Breast epithelium (tissue), 4 donors: ENCODE results near the gene RBX1. TPM values are rescaled to one million over a fixed set of nuclear protein-coding genes. Genes with fewer than 3 reads are reported as not detected.

ENCODE experiments used
- DNase-seq, 2 donors: peaks; one replicate each; pipeline ENCODE4 v3.0.0-alpha.2; 2019; ENCODE audit warnings: low spot score in 2 of 2
- H3K27ac ChIP-seq, 2 donors: fragments of 200-600 bp; sonication (generic) in 1 of 2; one replicate each; pipeline ENCODE4 v1.5.1; 2016 to 2019; ENCODE audit warnings: mild to moderate bottlenecking in 1 of 2
- H3K27me3 ChIP-seq, 2 donors: fragments of 200-600 bp; sonication (generic) in 1 of 2; one replicate each; pipeline versions ENCODE4 v1.5.1 to v1.6.0; 2017 to 2019; ENCODE audit warnings: control low read depth in 1 of 2, mild to moderate bottlenecking in 1 of 2
- H3K36me3 ChIP-seq: fragments of 200-600 bp; one replicate; pipeline ENCODE4 v1.5.1; 2019
- H3K4me1 ChIP-seq, 2 donors: fragments of 200-600 bp; sonication (generic); one replicate each; pipeline ENCODE4 v1.5.1; 2016 to 2019; ENCODE audit warnings: control low read depth in 1 of 2
- H3K4me3 ChIP-seq, 3 donors: fragments of 200-600 bp; sonication (generic); 1 replicate in 2 of 3; 2 replicates in 1 of 3; pipeline ENCODE4 v1.5.1; 2016 to 2019; ENCODE audit warnings: mild to moderate bottlenecking in 3 of 3, moderate library complexity in 2 of 3
- H3K9me3 ChIP-seq, 2 donors: fragments of 200-600 bp; sonication (generic) in 1 of 2; one replicate each; pipeline ENCODE4 v1.5.1; 2016 to 2019; ENCODE audit warnings: control low read depth in 1 of 2
- POLR2A ChIP-seq: fragments of 450-650 bp; IDR thresholded peaks from one replicate; pipeline ENCODE4 v1.6.1; 2016; ENCODE audit warnings: antibody characterized with exemption, mild to moderate bottlenecking, moderate library complexity
- POLR2AphosphoS5 ChIP-seq, 3 donors: sonication (generic); formaldehyde crosslinking; IDR thresholded peaks; one replicate each; pipeline ENCODE4 v1.6.1; 2017; ENCODE audit warnings: antibody characterized with exemption in 3 of 3
- intact Hi-C: fragments of 100-400 bp; cut with DNase I; formaldehyde crosslinking; loops from one replicate; pipeline ENCODE4 v1.15.1; 2023; ENCODE audit warnings: low total_unique reads
- total RNA-seq, 3 donors: library from RNA; depleted of rRNA; stranded (reverse); fragments of >200 nt; gene quantifications; one replicate each; pipeline ENCODE4 v1.1.0, GENCODE V29; 2016
- TF ChIP-seq, protein P1 (sequence below), 3 donors: fragments of 450-650 bp; IDR thresholded peaks; one replicate each; pipeline ENCODE4 v1.5.1; 2016 to 2017; ENCODE audit warnings: antibody characterized with exemption in 3 of 3, mild to moderate bottlenecking in 3 of 3, moderate library complexity in 3 of 3

The RBX1 gene
- total RNA-seq, 3 donors from 2014 or later: 30.4 to 42.7 (median 39.3) TPM

DNA sequence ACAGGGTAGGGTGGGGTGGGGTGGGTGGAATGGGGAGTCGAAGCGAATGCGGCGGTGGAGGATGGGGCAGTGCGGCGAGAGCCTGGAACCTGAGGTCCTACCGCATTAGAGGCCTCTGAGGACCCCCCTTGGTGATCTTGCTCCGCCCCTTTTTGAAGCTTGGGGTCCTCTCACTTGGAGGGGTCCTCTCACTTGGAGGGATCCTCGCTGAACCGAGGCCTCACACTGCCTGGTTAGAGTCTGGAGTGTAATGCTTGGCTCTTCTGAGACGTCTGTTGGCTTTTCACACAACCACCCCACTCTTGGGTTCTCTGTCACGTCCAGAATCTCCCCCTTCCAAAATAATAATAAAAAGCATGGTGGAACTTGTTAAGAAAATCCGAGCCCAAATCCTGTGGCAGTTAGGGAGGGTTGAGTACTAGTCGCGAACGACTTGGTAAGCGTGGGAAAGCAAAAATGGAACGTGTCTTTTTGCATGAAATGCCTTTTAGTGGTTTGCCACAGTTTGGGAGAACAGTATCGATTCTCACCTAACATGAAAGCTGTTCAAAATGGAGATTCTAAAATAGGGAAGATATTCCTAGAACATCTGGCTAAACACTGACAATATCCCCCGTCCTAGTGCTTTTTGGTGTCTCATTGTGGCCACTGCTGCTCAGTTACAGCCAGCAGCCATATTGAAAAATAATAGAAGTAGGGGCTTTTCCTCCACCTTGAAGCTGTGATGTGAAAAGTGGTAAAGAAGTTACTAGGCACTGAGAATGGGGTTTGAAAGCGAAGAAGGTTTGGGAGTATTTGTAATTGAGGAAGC lies 822 bp downstream of the RBX1 start:
- H3K9me3 ChIP-seq: no peaks in the 10 kb centered on the region
- peaks cover 5% of the 10 kb centered on the region for H3K36me3 ChIP-seq
- no peaks in the 10 kb centered on the region for H3K27me3 ChIP-seq
- peak overlapping the region; percentile 95 to 97 for H3K27ac ChIP-seq
- intact Hi-C loops: loop anchor here (10.0 kb wide), 1 partner anchor 143 kb away; the partner anchor contains the start of gene EP300
- H3K4me3 ChIP-seq: peak overlapping the region; percentile 68 to 90 (median 87)
- peaks cover 0 to 9% of the 10 kb centered on the region in 2 donors for H3K4me1 ChIP-seq
- TF ChIP-seq POLR2A: no peak
- no peak for DNase-seq

DNA sequence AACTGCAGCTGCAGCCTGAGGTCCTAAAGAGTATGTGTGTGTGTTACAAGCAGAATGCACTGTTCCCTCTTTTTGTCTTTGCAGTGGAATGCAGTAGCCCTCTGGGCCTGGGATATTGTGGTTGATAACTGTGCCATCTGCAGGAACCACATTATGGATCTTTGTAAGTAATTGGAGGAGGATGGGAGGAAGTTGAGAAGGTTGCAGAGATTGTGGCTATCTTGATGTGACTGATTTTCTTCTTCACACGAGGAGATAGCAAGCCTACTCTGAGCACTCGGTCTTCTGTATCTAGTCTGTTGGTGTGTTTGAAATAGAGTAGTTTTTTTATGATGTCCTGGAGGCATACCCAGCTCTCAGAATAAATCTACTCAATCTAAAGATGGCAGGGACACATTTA lies 2.3 kb downstream of the RBX1 start:
- intact Hi-C loops: loop anchor here (10.0 kb wide), 1 partner anchor 141 kb away; the partner anchor contains the start of gene EP300

DNA sequence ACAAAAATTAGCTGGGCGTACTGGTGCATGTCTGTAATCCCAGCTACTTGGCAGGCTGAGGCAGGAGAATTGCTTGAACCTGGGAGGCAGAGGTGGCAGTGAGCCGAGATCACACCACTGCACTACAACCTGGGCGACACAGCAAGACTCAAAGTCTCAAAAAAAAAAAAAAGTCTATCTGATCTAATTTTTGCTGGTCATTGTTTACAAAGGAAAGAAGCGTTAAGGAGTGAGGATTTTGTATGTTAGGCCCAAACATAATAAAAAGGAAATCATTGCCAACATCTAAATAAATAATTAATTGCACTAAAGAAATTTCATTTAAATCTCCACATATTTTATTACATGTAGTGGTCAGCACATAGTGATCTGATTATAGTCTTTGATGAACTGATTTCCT lies 2.9 kb downstream of the RBX1 start:
- intact Hi-C loops: loop anchor here (10.0 kb wide), 1 partner anchor 141 kb away; the partner anchor contains the start of gene EP300
- TF ChIP-seq POLR2AphosphoS5 (IDR thresholded peaks at IDR 0.05) (no peak), POLR2A (no peak)
- TF ChIP-seq, protein P1, sequence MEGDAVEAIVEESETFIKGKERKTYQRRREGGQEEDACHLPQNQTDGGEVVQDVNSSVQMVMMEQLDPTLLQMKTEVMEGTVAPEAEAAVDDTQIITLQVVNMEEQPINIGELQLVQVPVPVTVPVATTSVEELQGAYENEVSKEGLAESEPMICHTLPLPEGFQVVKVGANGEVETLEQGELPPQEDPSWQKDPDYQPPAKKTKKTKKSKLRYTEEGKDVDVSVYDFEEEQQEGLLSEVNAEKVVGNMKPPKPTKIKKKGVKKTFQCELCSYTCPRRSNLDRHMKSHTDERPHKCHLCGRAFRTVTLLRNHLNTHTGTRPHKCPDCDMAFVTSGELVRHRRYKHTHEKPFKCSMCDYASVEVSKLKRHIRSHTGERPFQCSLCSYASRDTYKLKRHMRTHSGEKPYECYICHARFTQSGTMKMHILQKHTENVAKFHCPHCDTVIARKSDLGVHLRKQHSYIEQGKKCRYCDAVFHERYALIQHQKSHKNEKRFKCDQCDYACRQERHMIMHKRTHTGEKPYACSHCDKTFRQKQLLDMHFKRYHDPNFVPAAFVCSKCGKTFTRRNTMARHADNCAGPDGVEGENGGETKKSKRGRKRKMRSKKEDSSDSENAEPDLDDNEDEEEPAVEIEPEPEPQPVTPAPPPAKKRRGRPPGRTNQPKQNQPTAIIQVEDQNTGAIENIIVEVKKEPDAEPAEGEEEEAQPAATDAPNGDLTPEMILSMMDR (IDR thresholded peaks at IDR 0.05): no peak

More for the DNA sequence above, 2.3 kb downstream of the RBX1 start:
- no peak overlapping the region for H3K4me3 ChIP-seq
- no peaks in the 10 kb centered on the region for H3K27me3 ChIP-seq
- peaks cover 5% of the 10 kb centered on the region for H3K36me3 ChIP-seq
- peaks cover 0 to 9% of the 10 kb centered on the region in 2 donors for H3K4me1 ChIP-seq
- DNase-seq: no peak
- H3K9me3 ChIP-seq: no peaks in the 10 kb centered on the region
- TF ChIP-seq, protein P1 (IDR thresholded peaks at IDR 0.05): no peak
- TF ChIP-seq POLR2A (no peak), POLR2AphosphoS5 (IDR thresholded peaks at IDR 0.05) (no peak)
- H3K27ac ChIP-seq: no peak overlapping the region

DNA sequence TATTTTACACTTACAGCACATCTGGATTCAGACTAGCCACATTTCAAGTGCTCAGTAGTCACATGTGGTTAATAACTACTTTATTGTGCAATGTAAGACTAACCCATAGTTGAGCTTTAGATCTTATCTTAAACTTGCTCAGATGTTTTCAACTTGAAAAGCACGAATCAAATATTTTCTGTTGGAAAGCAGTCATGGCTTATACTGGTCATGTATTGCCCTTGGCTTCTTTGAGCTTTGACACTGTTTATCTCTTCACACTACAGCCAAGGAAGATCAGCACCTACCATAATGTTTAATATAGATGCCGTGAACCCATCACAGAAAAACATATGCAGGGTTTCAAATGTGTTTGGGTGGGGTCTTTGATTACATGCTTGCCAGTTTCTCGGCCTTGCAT lies 4.4 kb downstream of the RBX1 start:
- no peak for DNase-seq
- Histone ChIP-seq H3K27me3 (no peaks in the 10 kb centered on the region), H3K27ac (no peak overlapping the region), H3K4me3 (no peak overlapping the region), H3K9me3 (no peaks in the 10 kb centered on the region), H3K4me1 (peaks cover 0 to 9% of the 10 kb centered on the region in 2 donors), H3K36me3 (peaks cover 5% of the 10 kb centered on the region)
- TF ChIP-seq POLR2AphosphoS5 (IDR thresholded peaks at IDR 0.05) (no peak), POLR2A (no peak)
- TF ChIP-seq, protein P1 (IDR thresholded peaks at IDR 0.05): no peak
- intact Hi-C loops: loop anchor here (10.0 kb wide), 1 partner anchor 139 kb away; the partner anchor contains the start of gene EP300

More for the DNA sequence above, 2.9 kb downstream of the RBX1 start:
- no peak overlapping the region for H3K27ac ChIP-seq
- peaks cover 0 to 9% of the 10 kb centered on the region in 2 donors for H3K4me1 ChIP-seq
- no peak overlapping the region for H3K4me3 ChIP-seq
- H3K36me3 ChIP-seq: peaks cover 5% of the 10 kb centered on the region
- DNase-seq: no peak
- H3K27me3 ChIP-seq: no peaks in the 10 kb centered on the region
- no peaks in the 10 kb centered on the region for H3K9me3 ChIP-seq

DNA sequence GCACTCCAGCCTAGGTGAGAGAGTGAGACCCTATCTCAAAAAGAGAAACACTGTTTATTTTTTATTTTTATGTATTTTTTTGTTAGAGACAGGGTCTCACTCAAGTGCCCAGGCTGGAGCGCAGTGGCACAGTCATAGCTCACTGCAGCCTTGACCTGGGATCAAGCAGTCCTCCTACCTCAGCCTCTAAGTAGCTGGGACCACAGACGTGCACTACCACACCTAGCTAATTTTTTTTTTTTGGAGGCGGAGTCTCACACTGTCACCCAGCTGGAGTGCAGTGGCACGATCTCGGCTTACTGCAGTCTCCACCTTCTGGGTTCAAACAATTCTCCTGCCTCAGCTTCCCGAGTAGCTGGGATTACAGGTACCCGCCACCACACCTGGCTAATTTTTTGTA lies 6.4 kb downstream of the RBX1 start:
- Histone ChIP-seq H3K4me1 (peaks cover 0 to 9% of the 10 kb centered on the region in 2 donors), H3K9me3 (no peaks in the 10 kb centered on the region), H3K36me3 (peaks cover 5% of the 10 kb centered on the region), H3K27ac (no peak overlapping the region), H3K4me3 (no peak overlapping the region), H3K27me3 (no peaks in the 10 kb centered on the region)
- TF ChIP-seq, protein P1 (IDR thresholded peaks at IDR 0.05): no peak
- no peak for TF ChIP-seq POLR2AphosphoS5 (IDR thresholded peaks at IDR 0.05)
- no peak for TF ChIP-seq POLR2A
- no peak for DNase-seq
- intact Hi-C loops: loop anchor here (10.0 kb wide), 1 partner anchor 137 kb away; the partner anchor contains the start of gene EP300
